Sigmoid colon (tissue), 4 donors: ENCODE measurements around the gene THRB.

Source experiments
- CTCF ChIP-seq, 4 experiments: fragments of 450-650 bp in 3 of 4; fragments of 200-600 bp in 1 of 4; IDR thresholded peaks; one replicate each; pipeline ENCODE4 v1.5.1; 2016 to 2019; ENCODE audit warnings: antibody characterized with exemption in 4 of 4, mild to moderate bottlenecking in 3 of 4, moderate library complexity in 2 of 4
- POLR2A ChIP-seq, 2 donors: fragments of 450-650 bp; IDR thresholded peaks; one replicate each; pipeline ENCODE4 v1.6.1; 2016; ENCODE audit warnings: antibody characterized with exemption in 2 of 2, mild to moderate bottlenecking in 2 of 2, moderate library complexity in 2 of 2
- POLR2AphosphoS5 ChIP-seq, 4 donors: sonication (generic); formaldehyde crosslinking; IDR thresholded peaks; one replicate each; pipeline ENCODE4 v1.6.1; 2017; ENCODE audit warnings: antibody characterized with exemption in 4 of 4

GRCh38 chr3:24439021-24439420 is 55.6 kb downstream of the THRB start:
- TF ChIP-seq CTCF (IDR thresholded peaks at IDR 0.05) (no peak), POLR2A (IDR thresholded peaks at IDR 0.05) (no peak), POLR2AphosphoS5 (IDR thresholded peaks at IDR 0.05) (no peak)
